Measurements from ENCODE around the gene UMAD1.

Gene UMAD1

GRCh38 chr7:7756577-7756976 is 116.0 kb downstream of the UMAD1 start:
- TF ChIP-seq CTCF (conservative IDR thresholded peaks at IDR 0.05; ENCODE audit: low read depth): no peak
- CTCF ChIA-PET: no interaction called here
- POLR2A ChIA-PET (ENCODE audit: low non-redundant PET): no interaction called here
- no peak for DNase-seq (ENCODE audit: low spot score)
- H3K27ac ChIP-seq: no peak overlapping the region

GRCh38 chr7:7757576-7757975 is 117.0 kb downstream of the UMAD1 start:
- CTCF ChIA-PET: no interaction called here
- POLR2A ChIA-PET (ENCODE audit: low non-redundant PET): no interaction called here
- no peak overlapping the region for H3K27ac ChIP-seq
- TF ChIP-seq CTCF (conservative IDR thresholded peaks at IDR 0.05; ENCODE audit: low read depth): no peak
- no peak for DNase-seq (ENCODE audit: low spot score)

- ChIA-PET POLR2A (ENCODE audit: low non-redundant PET) (no interaction called here), CTCF (interaction anchor here (0.6 to 3.1 kb wide), 4 partner anchors 70 to 1171 kb away, joined by 3 to 22 read pairs (median 6); no protein-coding TSS in a partner anchor)
- peak; percentile 24 for DNase-seq (ENCODE audit: low spot score)
Observed at GRCh38 chr7:7761340-7761973, 120.9 kb downstream of the UMAD1 start.

GRCh38 chr7:7761974-7762779 is 121.6 kb downstream of the UMAD1 start:
- CTCF ChIA-PET: interaction anchor here (0.5 to 3.1 kb wide), 4 partner anchors 69 to 126 kb away, joined by 3 to 22 read pairs (median 4); no protein-coding TSS in a partner anchor
- DNase-seq (ENCODE audit: low spot score): peak; percentile 38
- no peak overlapping the region for H3K27ac ChIP-seq
- POLR2A ChIA-PET (ENCODE audit: low non-redundant PET): no interaction called here
- TF ChIP-seq CTCF (conservative IDR thresholded peaks at IDR 0.05; ENCODE audit: low read depth): no peak

More at GRCh38 chr7:7761340-7761973, 120.9 kb downstream of the UMAD1 start:
- peak; percentile 60 for TF ChIP-seq CTCF (conservative IDR thresholded peaks at IDR 0.05; ENCODE audit: low read depth)
- no peak overlapping the region for H3K27ac ChIP-seq

- DNase-seq (ENCODE audit: low spot score): no peak
- POLR2A ChIA-PET (ENCODE audit: low non-redundant PET): no interaction called here
- TF ChIP-seq CTCF (conservative IDR thresholded peaks at IDR 0.05; ENCODE audit: low read depth): no peak
- CTCF ChIA-PET: interaction anchor here (0.5 to 1.2 kb wide), 5 partner anchors 14 to 1005 kb away, joined by 3 to 4 read pairs (median 3); no protein-coding TSS in a partner anchor
- no peak overlapping the region for H3K27ac ChIP-seq
Observed at GRCh38 chr7:7764520-7765396, 124.2 kb downstream of the UMAD1 start.

- DNase-seq (ENCODE audit: low spot score): peak; percentile 52
Observed at GRCh38 chr7:7765422-7765821, 124.9 kb downstream of the UMAD1 start.

More at GRCh38 chr7:7765422-7765821, 124.9 kb downstream of the UMAD1 start:
- ChIA-PET POLR2A (ENCODE audit: low non-redundant PET) (no interaction called here), CTCF (interaction anchor here (0.5 to 1.2 kb wide), 5 partner anchors 14 to 1004 kb away, joined by 3 to 4 read pairs (median 3); no protein-coding TSS in a partner anchor)
- no peak for TF ChIP-seq CTCF (conservative IDR thresholded peaks at IDR 0.05; ENCODE audit: low read depth)
- no peak overlapping the region for H3K27ac ChIP-seq
